NCI-H2029 treated with DMSO at 0.1 percent for 48 hours (cell line): ENCODE data around the gene MEIKIN.

Source experiments
- DNase-seq: peaks from one replicate; lab custom pipeline; 2025; lab: John Stamatoyannopoulos, UW

MEIKIN gene

GRCh38 chr5:131945551-131946168 lies at the start of gene MEIKIN:
TSS of gene MEIKIN (minus strand) at chr5:131945663. CDS start at chr5:131945505, 158 bp downstream.
- DNase-seq: no peak

GRCh38 chr5:131994533-131995226 lies 49.2 kb upstream of the MEIKIN start:
- DNase-seq: no peak

- no peak for DNase-seq
Measured at GRCh38 chr5:131994090-131994489, 48.6 kb upstream of the MEIKIN start.

DNA sequence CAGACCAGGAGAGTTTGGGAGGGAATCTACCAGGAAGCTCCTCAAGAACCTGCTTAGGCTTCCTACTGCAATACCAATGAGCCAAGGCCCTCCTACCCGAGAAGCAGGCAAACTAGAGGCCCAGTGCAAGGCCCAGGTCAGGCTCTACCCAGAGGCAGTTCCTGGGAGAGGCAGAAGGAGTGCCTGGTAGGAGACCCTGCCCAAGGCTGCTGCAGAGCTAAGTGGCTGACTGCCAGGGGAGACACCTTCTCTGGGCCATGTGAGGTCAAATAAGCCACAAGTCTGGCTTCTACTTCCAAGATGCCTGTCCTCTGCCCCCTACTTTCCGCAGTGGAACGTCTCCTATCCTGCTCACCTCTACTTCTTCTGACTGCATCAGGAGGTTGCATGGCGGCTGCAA lies 48.2 kb upstream of the MEIKIN start:
- DNase-seq: no peak

DNA sequence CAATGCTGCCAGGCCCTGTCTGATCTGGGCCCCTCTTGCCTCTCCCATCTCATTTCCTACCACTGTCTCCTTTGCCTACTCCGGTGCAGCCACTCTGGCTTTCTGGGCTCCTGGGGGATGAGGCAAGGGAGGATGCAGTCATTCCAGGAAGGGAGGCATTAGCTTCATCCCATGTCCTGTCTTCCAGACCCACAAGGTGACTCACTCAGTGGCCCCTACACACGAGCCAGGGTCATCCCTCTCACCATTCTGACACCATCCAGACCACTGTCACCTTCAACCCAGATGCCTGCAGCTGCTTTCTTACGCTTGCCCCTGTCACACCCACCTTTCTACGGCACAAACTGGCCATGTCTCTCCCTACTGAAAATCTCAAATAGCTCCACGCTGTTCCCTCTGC lies 46.9 kb upstream of the MEIKIN start:
- no peak for DNase-seq

GRCh38 chr5:131991593-131992324 lies 46.3 kb upstream of the MEIKIN start:
- DNase-seq: no peak

- no peak for DNase-seq
Measured at GRCh38 chr5:131990716-131991115, 45.3 kb upstream of the MEIKIN start.

DNA sequence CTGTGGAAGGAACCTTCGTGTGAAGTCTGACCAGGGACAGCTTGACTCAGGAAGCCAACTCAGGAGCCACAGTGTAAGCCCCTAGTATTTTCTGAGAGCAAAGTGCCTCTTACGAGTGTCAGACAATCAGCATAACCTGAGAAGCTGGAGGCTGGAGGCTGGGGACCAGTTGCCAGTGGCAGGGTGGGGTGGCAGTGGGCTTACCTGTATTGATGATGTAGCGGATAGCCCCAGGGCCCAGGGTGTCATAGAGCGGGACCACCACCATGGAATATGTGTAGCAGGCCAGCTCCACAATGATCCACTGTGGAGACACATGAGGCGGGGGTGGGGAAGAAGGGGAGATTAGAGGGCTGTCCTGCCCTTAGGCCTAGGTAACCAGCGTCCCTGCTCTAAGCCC lies 43.1 kb upstream of the MEIKIN start:
- no peak for DNase-seq

DNA sequence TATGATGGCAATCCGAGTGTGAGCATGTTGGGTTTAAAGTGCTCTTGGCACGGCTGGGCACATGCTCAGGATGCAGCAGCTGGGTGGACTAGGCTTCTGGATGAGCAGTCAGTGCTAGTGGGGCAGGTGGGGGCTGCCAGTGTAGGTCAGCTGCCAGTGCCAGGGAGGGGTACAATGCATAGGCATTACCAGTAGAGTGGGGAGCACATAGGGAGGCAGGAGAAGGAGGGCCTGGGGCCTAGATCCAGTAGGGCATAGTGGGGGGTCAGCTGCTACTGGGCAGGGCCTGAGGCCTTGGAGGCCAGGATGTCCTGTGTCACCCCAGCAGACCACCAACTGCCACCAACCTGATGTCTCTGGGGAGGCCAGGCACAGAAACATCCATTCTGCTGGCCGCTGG lies 41.8 kb upstream of the MEIKIN start:
- DNase-seq: no peak

DNA sequence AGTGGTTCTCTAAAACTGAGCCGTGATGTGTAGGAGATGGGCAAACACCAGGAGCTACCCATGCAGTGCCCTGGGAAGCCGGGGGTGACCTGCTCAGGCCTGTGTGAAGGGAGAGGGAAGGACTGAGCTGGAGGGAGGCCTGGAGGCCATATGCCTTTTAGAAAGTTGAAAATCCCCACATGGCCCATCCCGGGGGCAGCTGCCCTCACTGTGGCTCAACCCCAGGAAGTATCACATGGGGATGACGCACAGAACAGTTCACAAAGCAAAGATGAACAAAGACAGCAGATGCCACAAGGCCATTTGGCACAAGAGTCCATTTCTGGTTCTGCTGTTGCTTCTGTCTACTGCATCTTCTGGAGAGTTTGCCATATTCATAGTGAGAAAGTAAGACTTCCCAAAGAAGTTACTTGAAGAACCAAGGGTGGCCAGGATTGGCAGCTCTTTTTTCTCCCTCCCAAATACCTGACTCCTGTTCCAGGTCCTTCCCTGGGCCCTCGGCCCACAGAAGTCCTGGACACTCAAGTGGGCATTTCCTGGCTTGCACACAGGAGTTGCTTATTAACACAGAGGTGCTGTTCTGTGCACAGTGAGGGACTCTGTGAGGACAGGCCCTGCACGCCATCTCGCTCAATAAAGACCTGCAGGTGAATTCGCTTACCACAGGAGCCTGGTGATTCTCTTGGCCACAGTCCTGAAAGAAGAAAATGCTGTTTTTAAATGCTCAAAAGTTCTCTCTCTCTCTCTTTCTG lies 40.9 kb upstream of the MEIKIN start:
- no peak for DNase-seq

DNA sequence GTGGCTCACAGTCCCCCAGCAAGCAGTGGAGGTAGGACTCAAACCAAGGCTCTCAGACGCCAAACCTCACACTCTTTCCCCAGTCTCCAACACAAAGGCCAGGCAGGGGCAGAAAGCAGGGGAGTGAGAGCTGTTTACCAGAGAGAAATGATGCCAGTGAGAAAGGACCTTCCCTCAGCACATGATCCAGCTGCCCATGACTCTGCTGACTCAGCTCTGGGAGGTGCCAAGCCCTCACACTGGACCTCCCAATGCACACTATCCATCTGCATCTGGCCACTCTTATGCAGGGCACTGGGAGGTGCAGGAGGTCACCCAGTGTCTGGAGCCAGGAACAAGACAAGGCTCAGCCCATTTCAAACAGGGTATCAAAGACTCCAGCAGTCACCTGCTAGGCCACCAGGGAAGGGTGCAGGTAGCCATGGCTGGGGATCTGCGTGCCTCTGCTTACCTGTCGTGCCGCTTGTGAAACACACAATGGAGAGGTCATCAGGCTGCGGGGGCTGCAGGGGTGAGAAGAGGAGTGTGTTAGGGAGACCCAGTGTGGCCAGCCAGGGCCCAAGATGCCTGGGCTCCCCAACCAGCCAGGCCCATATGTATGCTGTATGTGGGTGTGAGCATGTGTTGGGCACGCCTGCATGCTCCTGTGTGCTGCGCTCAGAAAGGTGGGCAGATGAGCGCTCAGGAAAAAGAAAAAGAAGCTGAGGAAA lies 39.6 kb upstream of the MEIKIN start:
- DNase-seq: no peak

- no peak for DNase-seq
Measured at GRCh38 chr5:131983244-131983771, 37.8 kb upstream of the MEIKIN start.

GRCh38 chr5:131981516-131981915 lies 36.1 kb upstream of the MEIKIN start:
- DNase-seq: no peak

GRCh38 chr5:131980696-131981095 lies 35.2 kb upstream of the MEIKIN start:
- no peak for DNase-seq

DNA sequence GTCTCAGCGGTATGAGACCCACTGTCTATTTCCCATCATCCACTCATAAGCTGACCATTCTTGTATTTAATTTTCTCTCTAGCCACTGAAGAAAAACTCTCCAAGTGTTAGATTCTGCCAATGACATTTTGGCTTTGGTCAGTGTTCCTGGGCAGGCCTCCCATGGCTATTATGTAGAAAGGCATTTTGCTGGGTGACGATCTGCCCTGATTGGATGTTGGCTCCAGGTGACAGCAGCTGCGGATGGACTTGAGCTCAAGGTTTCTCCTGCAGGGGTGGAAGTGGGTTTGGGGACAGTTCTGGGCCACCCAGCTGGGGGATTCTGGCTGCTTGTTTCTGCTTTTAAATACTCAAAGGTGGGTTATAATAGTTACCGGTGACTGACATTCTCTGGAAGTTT lies 34.4 kb upstream of the MEIKIN start:
- no peak for DNase-seq

DNA sequence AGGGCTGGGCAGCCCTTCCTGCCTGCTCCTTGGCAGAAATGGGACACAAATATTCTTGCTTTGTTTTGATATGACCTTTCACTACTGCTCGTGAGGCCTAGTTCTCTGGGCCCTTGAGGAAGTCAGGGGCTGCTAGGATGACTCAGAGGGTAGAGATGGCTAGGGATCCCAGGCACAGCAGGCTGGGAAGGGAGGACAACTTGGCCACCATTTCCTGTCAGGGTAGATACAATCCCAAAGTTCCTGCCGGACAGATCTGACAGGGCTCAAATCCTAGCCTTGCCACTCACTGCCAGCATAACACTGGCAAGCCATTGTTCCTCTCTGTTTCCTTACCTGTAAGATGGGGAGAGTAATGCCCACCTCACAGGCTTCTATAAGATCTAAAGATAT lies 31.7 kb upstream of the MEIKIN start:
- DNase-seq: no peak

GRCh38 chr5:131976414-131977211 lies 31.1 kb upstream of the MEIKIN start:
- no peak for DNase-seq

- no peak for DNase-seq
Measured at GRCh38 chr5:131974956-131975726, 29.7 kb upstream of the MEIKIN start.

- no peak for DNase-seq
Measured at GRCh38 chr5:131974622-131974955, 29.1 kb upstream of the MEIKIN start.

DNA sequence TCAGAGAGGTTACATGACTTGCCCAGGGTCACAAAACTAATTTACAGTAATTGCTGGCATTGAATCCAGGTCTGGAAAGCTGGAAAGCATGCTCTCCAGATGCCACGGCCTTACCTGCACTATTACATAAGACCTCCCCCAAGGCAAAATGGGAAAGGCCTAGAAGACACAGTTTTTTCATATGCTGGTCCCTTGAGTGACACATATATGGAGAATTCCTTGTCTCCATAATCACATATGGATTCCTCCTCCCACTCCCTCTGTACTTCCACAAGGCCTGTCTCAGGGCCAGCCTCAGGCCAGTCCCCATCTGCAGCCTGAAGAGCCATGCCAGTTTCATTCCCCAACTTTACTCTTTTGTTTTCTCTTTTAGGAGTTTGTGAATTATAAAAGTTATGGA lies 28.6 kb upstream of the MEIKIN start:
- DNase-seq: no peak
